Measurements from ENCODE around the gene EIF2S1.
"Not testable (repeated sequence)": the region's sequence is repeated elsewhere in the genome, so short reads cannot be mapped to it uniquely, and the experiment has no call there.

The EIF2S1 gene

DNA sequence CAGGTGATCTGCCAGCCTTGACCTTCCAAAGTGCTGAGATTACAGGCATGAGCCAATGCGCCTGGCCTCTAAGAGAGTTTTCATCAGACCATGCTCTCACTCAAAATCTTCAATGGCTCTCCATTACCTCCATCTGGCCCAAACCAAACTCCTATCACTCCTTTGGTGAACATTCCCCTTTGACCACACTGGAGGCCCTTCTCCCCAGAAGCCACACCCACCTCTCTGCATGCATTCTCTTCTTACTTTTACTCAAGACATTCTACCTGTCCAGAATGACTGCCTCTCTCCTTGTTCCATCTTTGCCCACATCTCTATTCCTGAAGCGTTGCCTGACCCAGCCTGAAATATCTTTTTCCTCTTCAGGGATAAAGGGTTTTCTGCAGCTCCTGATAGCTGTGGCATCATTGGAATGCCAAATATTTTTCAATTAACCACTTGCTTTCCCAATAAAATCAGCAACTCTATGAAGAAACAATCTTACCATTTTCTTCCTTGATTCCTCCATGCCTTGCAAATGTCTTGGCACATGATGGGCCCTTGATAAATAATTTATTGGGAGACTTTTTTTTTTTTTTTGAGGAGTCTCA lies 36.3 kb downstream of the EIF2S1 start:
- no peak for DNase-seq (ENCODE audit: low read depth)
- no peak for TF ChIP-seq MAX (IDR thresholded peaks at IDR 0.05; ENCODE audit: low read depth, low read length)
- TF ChIP-seq MYC (IDR thresholded peaks at IDR 0.05; ENCODE audit: low read depth, low read length) = no peak
- TF ChIP-seq, protein P1, sequence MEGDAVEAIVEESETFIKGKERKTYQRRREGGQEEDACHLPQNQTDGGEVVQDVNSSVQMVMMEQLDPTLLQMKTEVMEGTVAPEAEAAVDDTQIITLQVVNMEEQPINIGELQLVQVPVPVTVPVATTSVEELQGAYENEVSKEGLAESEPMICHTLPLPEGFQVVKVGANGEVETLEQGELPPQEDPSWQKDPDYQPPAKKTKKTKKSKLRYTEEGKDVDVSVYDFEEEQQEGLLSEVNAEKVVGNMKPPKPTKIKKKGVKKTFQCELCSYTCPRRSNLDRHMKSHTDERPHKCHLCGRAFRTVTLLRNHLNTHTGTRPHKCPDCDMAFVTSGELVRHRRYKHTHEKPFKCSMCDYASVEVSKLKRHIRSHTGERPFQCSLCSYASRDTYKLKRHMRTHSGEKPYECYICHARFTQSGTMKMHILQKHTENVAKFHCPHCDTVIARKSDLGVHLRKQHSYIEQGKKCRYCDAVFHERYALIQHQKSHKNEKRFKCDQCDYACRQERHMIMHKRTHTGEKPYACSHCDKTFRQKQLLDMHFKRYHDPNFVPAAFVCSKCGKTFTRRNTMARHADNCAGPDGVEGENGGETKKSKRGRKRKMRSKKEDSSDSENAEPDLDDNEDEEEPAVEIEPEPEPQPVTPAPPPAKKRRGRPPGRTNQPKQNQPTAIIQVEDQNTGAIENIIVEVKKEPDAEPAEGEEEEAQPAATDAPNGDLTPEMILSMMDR (IDR thresholded peaks at IDR 0.05; ENCODE audit: low read depth, low read length) = no peak
- no peak for TF ChIP-seq POLR2A (IDR thresholded peaks at IDR 0.05; ENCODE audit: extremely low read depth, insufficient read length)
- H3K4me3 ChIP-seq (ENCODE audit: low read depth, low read length) = no peak overlapping the region

DNA sequence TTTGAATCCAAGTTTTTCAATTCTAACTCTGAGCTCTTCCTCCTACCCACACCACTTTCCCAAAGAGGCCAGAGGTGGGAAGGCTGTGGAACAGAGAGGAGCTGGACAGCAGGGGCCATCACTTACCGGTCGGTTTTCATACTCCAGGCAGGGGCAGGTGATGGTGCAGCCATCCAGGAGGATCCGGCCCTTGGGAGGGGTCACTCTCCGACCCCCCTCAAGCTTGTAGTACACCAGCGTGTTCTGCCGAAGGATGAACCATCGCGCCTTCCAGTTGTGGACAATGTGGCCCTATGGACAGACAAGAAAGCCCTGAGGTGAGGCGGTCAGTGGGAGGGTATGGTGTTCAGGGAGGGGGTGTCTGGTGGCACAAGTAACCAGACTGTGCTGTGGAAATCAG lies 37.4 kb downstream of the EIF2S1 start:
- TF ChIP-seq, protein P1 (IDR thresholded peaks at IDR 0.05; ENCODE audit: low read depth, low read length) = no peak
- no peak for TF ChIP-seq MYC (IDR thresholded peaks at IDR 0.05; ENCODE audit: low read depth, low read length)
- TF ChIP-seq POLR2A (IDR thresholded peaks at IDR 0.05; ENCODE audit: extremely low read depth, insufficient read length) = no peak
- TF ChIP-seq MAX (IDR thresholded peaks at IDR 0.05; ENCODE audit: low read depth, low read length) = no peak
- no peak overlapping the region for H3K4me3 ChIP-seq (ENCODE audit: low read depth, low read length)
- DNase-seq (ENCODE audit: low read depth) = no peak

GRCh38 chr14:67400434-67400833 lies 40.3 kb downstream of the EIF2S1 start:
- no peak overlapping the region for H3K4me3 ChIP-seq (ENCODE audit: low read depth, low read length)
- TF ChIP-seq MAX (IDR thresholded peaks at IDR 0.05; ENCODE audit: low read depth, low read length) (no peak), POLR2A (IDR thresholded peaks at IDR 0.05; ENCODE audit: extremely low read depth, insufficient read length) (no peak), MYC (IDR thresholded peaks at IDR 0.05; ENCODE audit: low read depth, low read length) (no peak)
- TF ChIP-seq, protein P1 (IDR thresholded peaks at IDR 0.05; ENCODE audit: low read depth, low read length) = no peak
- DNase-seq (ENCODE audit: low read depth) = no peak

GRCh38 chr14:67405771-67406170 lies 45.6 kb downstream of the EIF2S1 start:
- no peak for DNase-seq (ENCODE audit: low read depth)
- TF ChIP-seq MAX (IDR thresholded peaks at IDR 0.05; ENCODE audit: low read depth, low read length) (no peak), MYC (IDR thresholded peaks at IDR 0.05; ENCODE audit: low read depth, low read length) (no peak), POLR2A (IDR thresholded peaks at IDR 0.05; ENCODE audit: extremely low read depth, insufficient read length) (no peak)
- TF ChIP-seq, protein P1 (IDR thresholded peaks at IDR 0.05; ENCODE audit: low read depth, low read length) = no peak
- H3K4me3 ChIP-seq (ENCODE audit: low read depth, low read length) = no peak overlapping the region

GRCh38 chr14:67408122-67408801 lies 48.1 kb downstream of the EIF2S1 start:
- not testable (repeated sequence) for H3K4me3 ChIP-seq (ENCODE audit: low read depth, low read length); DNase-seq (ENCODE audit: low read depth)

DNA sequence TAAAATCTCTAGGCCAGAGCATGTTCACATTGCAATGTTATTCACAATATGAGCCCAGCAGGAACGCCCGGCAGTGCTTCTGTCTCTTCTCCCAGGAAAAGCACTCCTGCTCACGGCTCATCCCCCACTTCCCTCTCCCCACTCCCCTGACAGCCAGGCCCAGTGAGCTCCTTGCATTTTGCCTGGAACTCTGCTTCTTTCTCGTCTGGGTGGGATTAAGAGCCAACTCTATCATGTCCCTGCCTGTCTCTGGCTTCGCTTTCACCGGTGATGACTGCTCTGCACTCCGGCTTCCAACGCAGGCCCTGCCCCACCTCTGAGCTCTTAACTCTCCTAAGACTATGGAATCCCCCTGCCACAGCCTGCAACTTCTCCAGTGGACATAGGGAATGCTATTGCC lies 49.3 kb downstream of the EIF2S1 start:
- no peak for TF ChIP-seq POLR2A (IDR thresholded peaks at IDR 0.05; ENCODE audit: extremely low read depth, insufficient read length)
- TF ChIP-seq, protein P1 (IDR thresholded peaks at IDR 0.05; ENCODE audit: low read depth, low read length) = no peak
- no peak for TF ChIP-seq MYC (IDR thresholded peaks at IDR 0.05; ENCODE audit: low read depth, low read length)
- no peak for TF ChIP-seq MAX (IDR thresholded peaks at IDR 0.05; ENCODE audit: low read depth, low read length)
- no peak for DNase-seq (ENCODE audit: low read depth)
- H3K4me3 ChIP-seq (ENCODE audit: low read depth, low read length) = no peak overlapping the region

All from NB4 (cell line).